ENCODE results near the gene SDR39U1. TPM values are rescaled to one million over a fixed set of nuclear protein-coding genes. Genes with fewer than 3 reads are reported as not detected.
"Not testable (repeated sequence)": the region's sequence is repeated elsewhere in the genome, so short reads cannot be mapped to it uniquely, and the experiment has no call there.

The SDR39U1 gene
- total and polyA plus RNA-seq, 4 experiments from 2014 or later, result 43.2 to 109 (median 79.5) TPM

DNA sequence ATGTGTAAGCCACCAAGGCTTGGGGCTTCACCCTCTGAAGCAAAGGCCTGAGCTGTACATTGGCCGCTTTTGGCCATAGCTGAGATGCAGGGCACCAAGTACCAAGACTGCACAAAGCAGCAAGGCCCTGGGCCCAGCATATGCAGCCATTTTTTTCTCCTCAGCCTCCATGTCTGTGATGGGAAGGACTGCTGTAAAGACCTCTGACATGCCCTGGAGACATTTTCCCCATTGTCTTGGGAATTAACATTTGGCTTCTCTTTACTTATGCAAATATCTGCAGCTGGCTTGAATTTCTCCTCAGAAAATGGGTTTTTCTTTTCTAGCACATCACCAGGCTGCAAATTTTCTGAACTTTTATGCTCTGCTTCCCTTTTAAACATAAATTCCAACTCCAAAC is 37.4 kb upstream of the SDR39U1 start:
- H3K9me3 Mint-ChIP-seq; H3K27ac Mint-ChIP-seq; H3K27me3 ChIP-seq (ENCODE audit: insufficient read depth, low read length); H3K9me3 ChIP-seq (ENCODE audit: control insufficient read depth in 1 of 2, low read length in 2 of 2); H3K4me3 ChIP-seq (ENCODE audit: low read length in 2 of 2); CTCF ChIA-PET (ENCODE audit: partially characterized antibody); H3K36me3 Mint-ChIP-seq; DNase-seq; POLR2A ChIA-PET (ENCODE audit: partially characterized antibody); H3K27me3 Mint-ChIP-seq; H3K4me3 Mint-ChIP-seq; H3K36me3 ChIP-seq (ENCODE audit: insufficient read depth, low read length); H3K27ac ChIP-seq (ENCODE audit: low read depth, low read length): not testable (repeated sequence)
- peaks cover 17% of the 10 kb centered on the region for H3K4me1 ChIP-seq (ENCODE audit: insufficient read depth, low read length)
- intact Hi-C loops (cut with micrococcal nuclease), result loop anchor here (2.0 to 5.0 kb wide), 2 partner anchors 199 to 652 kb away; no protein-coding TSS in a partner anchor
- H3K4me1 Mint-ChIP-seq, result peaks cover 0 to 29% (median 20%) of the 10 kb centered on the region in 4 donors

DNA sequence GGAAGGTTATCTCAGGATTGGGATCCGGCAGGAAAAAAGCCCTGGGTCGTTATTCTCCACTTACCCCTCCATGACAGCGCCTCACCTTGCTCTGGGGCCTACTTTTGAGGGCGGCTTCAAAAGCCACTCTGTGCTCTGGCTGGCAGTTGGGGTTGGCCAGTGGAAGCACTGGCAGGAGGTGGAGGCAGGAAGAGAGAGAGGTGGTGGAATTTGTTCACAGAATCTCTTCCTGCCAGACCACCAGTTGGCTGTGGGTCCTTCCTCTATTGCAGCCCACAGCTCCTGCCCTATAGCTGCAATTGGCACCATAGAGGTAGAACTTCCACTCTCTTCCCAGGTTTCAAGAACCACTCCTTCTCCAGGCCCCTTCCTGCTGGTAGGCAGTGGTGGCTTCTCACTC is 32.7 kb upstream of the SDR39U1 start:
- no peak overlapping the region for H3K27ac ChIP-seq (ENCODE audit: low read depth, low read length)
- H3K4me3 ChIP-seq (ENCODE audit: low read length in 2 of 2), result no peak overlapping the region
- ChIA-PET CTCF (ENCODE audit: partially characterized antibody) (interaction anchor here (0.6 to 2.0 kb wide), 2 partner anchors 9 to 120 kb away, joined by 3 to 7 read pairs; no protein-coding TSS in a partner anchor), POLR2A (ENCODE audit: partially characterized antibody) (no interaction called here)
- H3K4me3 Mint-ChIP-seq, result no peak overlapping the region
- H3K4me1 Mint-ChIP-seq, result no peaks in the 10 kb centered on the region
- no peak overlapping the region for H3K27ac Mint-ChIP-seq
- DNase-seq, result no peak
- H3K27me3 ChIP-seq (ENCODE audit: insufficient read depth, low read length), result no peaks in the 10 kb centered on the region
- peaks cover 0 to 5% of the 10 kb centered on the region in 2 donors for H3K36me3 Mint-ChIP-seq
- H3K36me3 ChIP-seq (ENCODE audit: insufficient read depth, low read length), result no peaks in the 10 kb centered on the region
- peaks cover 0 to 4% of the 10 kb centered on the region in 2 donors for H3K27me3 Mint-ChIP-seq
- no peaks in the 10 kb centered on the region for H3K9me3 ChIP-seq (ENCODE audit: control insufficient read depth in 1 of 2, low read length in 2 of 2)
- peaks cover 0 to 5% (median under 1%) of the 10 kb centered on the region in 8 donors for H3K9me3 Mint-ChIP-seq
- H3K4me1 ChIP-seq (ENCODE audit: insufficient read depth, low read length), result no peaks in the 10 kb centered on the region
- intact Hi-C loops (cut with micrococcal nuclease), result no loop called here

DNA sequence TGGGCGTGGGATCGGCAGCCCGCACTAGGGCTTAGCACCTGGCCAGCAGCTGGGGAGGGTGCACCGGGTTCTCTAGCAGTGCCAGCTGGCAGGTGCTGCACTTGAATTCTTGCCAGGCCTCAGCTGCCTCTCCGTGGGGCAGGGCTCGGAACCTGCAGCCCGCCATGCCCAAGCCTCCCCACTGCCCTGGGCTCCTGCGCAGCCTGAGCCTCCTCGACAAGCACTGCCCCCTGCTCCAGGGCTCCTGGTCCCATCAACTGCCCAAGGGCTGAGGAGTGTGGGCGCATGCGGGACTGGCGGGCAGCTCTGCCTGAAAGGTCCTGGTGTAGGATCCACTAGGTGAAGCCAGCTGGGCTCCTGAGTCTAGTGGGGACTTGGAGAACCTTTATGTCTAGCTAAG is 30.6 kb upstream of the SDR39U1 start:
- H3K4me3 ChIP-seq (ENCODE audit: low read length in 2 of 2), result no peak overlapping the region
- H3K27me3 Mint-ChIP-seq, result peaks cover 0 to 4% of the 10 kb centered on the region in 2 donors
- no peaks in the 10 kb centered on the region for H3K4me1 ChIP-seq (ENCODE audit: insufficient read depth, low read length)
- no peak for DNase-seq
- H3K36me3 Mint-ChIP-seq, result peaks cover 0 to 5% of the 10 kb centered on the region in 2 donors
- H3K9me3 Mint-ChIP-seq, result peaks cover 0 to 5% (median 0%) of the 10 kb centered on the region in 8 donors
- H3K4me1 Mint-ChIP-seq, result no peaks in the 10 kb centered on the region
- H3K27ac Mint-ChIP-seq, result no peak overlapping the region
- CTCF ChIA-PET (ENCODE audit: partially characterized antibody), result no interaction called here
- no peaks in the 10 kb centered on the region for H3K36me3 ChIP-seq (ENCODE audit: insufficient read depth, low read length)
- intact Hi-C loops (cut with micrococcal nuclease), result no loop called here
- no peak overlapping the region for H3K27ac ChIP-seq (ENCODE audit: low read depth, low read length)
- no peaks in the 10 kb centered on the region for H3K9me3 ChIP-seq (ENCODE audit: control insufficient read depth in 1 of 2, low read length in 2 of 2)
- POLR2A ChIA-PET (ENCODE audit: partially characterized antibody), result no interaction called here
- H3K4me3 Mint-ChIP-seq, result no peak overlapping the region
- H3K27me3 ChIP-seq (ENCODE audit: insufficient read depth, low read length), result no peaks in the 10 kb centered on the region

DNA sequence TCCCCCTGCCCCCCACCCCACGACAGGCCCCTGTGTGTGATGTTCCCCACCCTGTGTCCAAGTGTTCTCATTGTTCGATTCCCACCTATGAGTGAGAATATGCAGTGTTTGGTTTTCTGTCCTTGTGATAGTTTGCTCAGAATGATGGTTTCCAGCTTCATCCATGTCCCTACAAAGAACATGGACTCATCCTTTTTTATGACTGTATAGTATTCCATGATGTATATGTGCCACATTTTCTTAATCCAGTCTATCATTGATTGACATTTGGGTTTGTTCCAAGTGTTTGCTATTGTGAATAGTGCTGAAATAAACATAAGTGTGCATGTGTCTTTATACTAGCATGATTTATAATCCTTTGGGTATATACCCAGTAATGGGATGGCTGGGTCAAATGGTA is 27.9 kb upstream of the SDR39U1 start:
- intact Hi-C loops (cut with micrococcal nuclease); POLR2A ChIA-PET (ENCODE audit: partially characterized antibody); DNase-seq; H3K4me1 Mint-ChIP-seq; H3K36me3 ChIP-seq (ENCODE audit: insufficient read depth, low read length); H3K27me3 Mint-ChIP-seq; H3K27me3 ChIP-seq (ENCODE audit: insufficient read depth, low read length); H3K27ac ChIP-seq (ENCODE audit: low read depth, low read length); H3K27ac Mint-ChIP-seq; H3K36me3 Mint-ChIP-seq; H3K9me3 ChIP-seq (ENCODE audit: control insufficient read depth in 1 of 2, low read length in 2 of 2); H3K4me3 ChIP-seq (ENCODE audit: low read length in 2 of 2); H3K9me3 Mint-ChIP-seq; H3K4me3 Mint-ChIP-seq; H3K4me1 ChIP-seq (ENCODE audit: insufficient read depth, low read length): not testable (repeated sequence)
- CTCF ChIA-PET (ENCODE audit: partially characterized antibody), result interaction anchor here (0.7 to 1.4 kb wide), 2 partner anchors 11 to 13 kb away, joined by 4 to 5 read pairs; no protein-coding TSS in a partner anchor

DNA sequence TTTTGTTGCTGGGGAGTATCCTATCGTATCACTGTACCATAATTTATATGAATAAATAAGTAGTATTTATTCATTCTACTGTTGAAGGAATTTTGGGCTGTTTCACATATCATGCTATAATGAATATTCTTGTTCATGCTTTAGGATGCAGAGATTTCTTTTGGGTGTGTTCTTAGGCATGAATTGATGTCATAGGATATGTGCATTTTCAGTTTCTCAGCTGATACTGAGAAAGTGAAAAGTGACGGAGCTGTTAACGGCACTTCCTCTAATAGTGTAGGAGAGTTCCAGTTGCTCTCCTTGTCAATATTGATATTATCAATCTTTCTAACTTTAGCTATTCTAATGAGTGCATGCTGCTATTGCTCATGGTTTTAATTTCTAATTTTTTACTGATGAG is 23.2 kb upstream of the SDR39U1 start:
- Histone ChIP-seq H3K36me3 (ENCODE audit: insufficient read depth, low read length) (no peaks in the 10 kb centered on the region), H3K27me3 (ENCODE audit: insufficient read depth, low read length) (no peaks in the 10 kb centered on the region), H3K27ac (ENCODE audit: low read depth, low read length) (no peak overlapping the region), H3K4me3 (ENCODE audit: low read length in 2 of 2) (no peak overlapping the region), H3K4me1 (ENCODE audit: insufficient read depth, low read length) (peaks cover 27% of the 10 kb centered on the region), H3K9me3 (ENCODE audit: control insufficient read depth in 1 of 2, low read length in 2 of 2) (no peaks in the 10 kb centered on the region)
- peak overlapping the region in 1 of 8 donors; percentile 62 for H3K4me3 Mint-ChIP-seq
- H3K27ac Mint-ChIP-seq, result no peak overlapping the region
- intact Hi-C loops (cut with micrococcal nuclease), result no loop called here
- H3K36me3 Mint-ChIP-seq, result no peaks in the 10 kb centered on the region
- POLR2A ChIA-PET (ENCODE audit: partially characterized antibody), result no interaction called here
- no peak for DNase-seq
- H3K27me3 Mint-ChIP-seq, result peaks cover 0 to 2% of the 10 kb centered on the region in 2 donors
- H3K9me3 Mint-ChIP-seq, result peaks cover 0 to 3% (median 0%) of the 10 kb centered on the region in 8 donors
- CTCF ChIA-PET (ENCODE audit: partially characterized antibody), result no interaction called here
- peaks cover 16 to 28% (median 20%) of the 10 kb centered on the region in 4 donors for H3K4me1 Mint-ChIP-seq

DNA sequence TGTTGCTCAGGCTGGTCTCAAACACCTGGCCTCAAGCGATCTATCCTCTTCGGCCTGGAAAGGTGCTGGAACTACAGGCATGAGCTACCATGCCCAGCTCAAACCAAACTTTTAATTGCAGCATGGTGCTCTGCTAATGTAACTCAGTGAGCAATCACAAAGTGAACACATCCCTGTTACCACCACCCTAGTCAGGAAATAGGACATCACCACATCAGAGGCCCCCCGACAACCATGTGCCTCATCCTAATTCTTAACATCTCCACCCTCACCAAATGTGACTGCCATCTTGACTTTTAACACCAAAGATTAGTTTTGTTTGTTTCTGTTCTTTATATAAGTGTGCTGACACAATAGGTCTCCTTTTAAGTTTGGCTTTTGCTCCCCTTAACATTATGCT is 22.8 kb upstream of the SDR39U1 start:
- Mint-ChIP-seq H3K4me3 (peak overlapping the region in 6 of 8 donors; percentile 1 to 76 (median 64)), H3K36me3 (no peaks in the 10 kb centered on the region), H3K27ac (peak overlapping the region in 2 of 7 donors; percentile 7 to 72), H3K4me1 (peaks cover 16 to 28% (median 20%) of the 10 kb centered on the region in 4 donors), H3K9me3 (peaks cover 0 to 2% (median 0%) of the 10 kb centered on the region in 8 donors), H3K27me3 (no peaks in the 10 kb centered on the region)
- CTCF ChIA-PET (ENCODE audit: partially characterized antibody), result interaction anchor here (1.0 to 1.2 kb wide), 3 partner anchors 13 to 30 kb away, joined by 3 read pairs; no protein-coding TSS in a partner anchor
- intact Hi-C loops (cut with micrococcal nuclease), result no loop called here
- peaks cover 27% of the 10 kb centered on the region for H3K4me1 ChIP-seq (ENCODE audit: insufficient read depth, low read length)
- H3K27ac ChIP-seq (ENCODE audit: low read depth, low read length), result no peak overlapping the region
- no peaks in the 10 kb centered on the region for H3K36me3 ChIP-seq (ENCODE audit: insufficient read depth, low read length)
- no peaks in the 10 kb centered on the region for H3K9me3 ChIP-seq (ENCODE audit: control insufficient read depth in 1 of 2, low read length in 2 of 2)
- no peak overlapping the region for H3K4me3 ChIP-seq (ENCODE audit: low read length in 2 of 2)
- no peak for DNase-seq
- POLR2A ChIA-PET (ENCODE audit: partially characterized antibody), result no interaction called here
- no peaks in the 10 kb centered on the region for H3K27me3 ChIP-seq (ENCODE audit: insufficient read depth, low read length)

DNA sequence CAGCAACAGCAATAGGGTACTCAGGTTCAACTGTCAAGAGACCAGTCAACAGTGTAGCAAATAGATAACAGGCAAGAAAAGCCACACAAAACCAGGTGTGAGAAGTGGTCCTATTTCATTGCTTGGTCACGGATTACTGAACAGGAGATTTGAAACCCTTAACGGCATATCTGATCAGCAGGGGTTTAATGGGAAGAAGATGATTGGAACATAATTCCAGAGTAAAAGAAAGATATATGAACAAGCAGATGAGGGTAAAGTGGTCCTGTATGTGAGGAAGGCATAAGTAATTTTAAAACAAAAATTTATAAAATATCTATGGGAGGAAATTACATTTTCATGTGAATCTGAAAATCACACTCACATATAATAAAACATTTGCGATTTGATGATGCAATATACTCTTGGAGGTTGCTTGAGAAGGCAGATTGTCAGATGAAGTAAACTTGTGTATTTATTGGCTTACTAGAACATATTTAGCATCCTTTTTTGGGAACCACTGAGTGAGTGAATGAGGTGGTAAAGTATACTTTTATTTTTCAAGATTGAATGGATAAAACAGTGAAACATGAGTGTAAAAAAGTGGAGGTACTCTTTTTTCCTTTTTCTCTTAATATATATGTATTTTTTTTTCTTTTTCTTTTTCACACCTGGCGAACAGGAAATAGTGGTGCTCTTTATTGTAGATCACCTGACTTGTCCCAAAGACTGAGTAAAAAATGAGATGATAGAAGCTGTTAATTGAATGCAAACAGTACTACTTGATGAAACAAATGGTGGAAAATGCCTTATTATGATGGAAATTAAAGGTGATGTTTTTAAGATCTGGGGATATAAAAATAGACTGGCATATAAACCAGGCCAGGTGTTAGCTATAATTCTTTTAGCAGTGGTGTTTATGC is 21.6 kb upstream of the SDR39U1 start:
- Histone ChIP-seq H3K27ac (ENCODE audit: low read depth, low read length) (no peak overlapping the region), H3K27me3 (ENCODE audit: insufficient read depth, low read length) (no peaks in the 10 kb centered on the region), H3K4me1 (ENCODE audit: insufficient read depth, low read length) (peaks cover 27% of the 10 kb centered on the region), H3K36me3 (ENCODE audit: insufficient read depth, low read length) (no peaks in the 10 kb centered on the region), H3K9me3 (ENCODE audit: control insufficient read depth in 1 of 2, low read length in 2 of 2) (no peaks in the 10 kb centered on the region), H3K4me3 (ENCODE audit: low read length in 2 of 2) (no peak overlapping the region)
- H3K4me3 Mint-ChIP-seq, result peak overlapping the region in 5 of 8 donors; percentile 1 to 65 (median 58)
- H3K4me1 Mint-ChIP-seq, result peaks cover 16 to 28% (median 20%) of the 10 kb centered on the region in 4 donors
- ChIA-PET CTCF (ENCODE audit: partially characterized antibody) (interaction anchor here (1.0 to 1.2 kb wide), 3 partner anchors 14 to 28 kb away, joined by 3 read pairs; no protein-coding TSS in a partner anchor), POLR2A (ENCODE audit: partially characterized antibody) (no interaction called here)
- no peaks in the 10 kb centered on the region for H3K36me3 Mint-ChIP-seq
- DNase-seq, result no peak
- no peaks in the 10 kb centered on the region for H3K27me3 Mint-ChIP-seq
- intact Hi-C loops (cut with micrococcal nuclease), result no loop called here
- peak overlapping the region in 2 of 7 donors; percentile 50 to 53 for H3K27ac Mint-ChIP-seq
- H3K9me3 Mint-ChIP-seq, result peaks cover 0 to 2% (median 0%) of the 10 kb centered on the region in 8 donors

All from CD4-positive, alpha-beta memory T cell (primary cell).